Neural progenitor cell (in vitro differentiated cells): ENCODE results near the gene GLI2.

Experiments
- EZH2 ChIP-seq: fragments of 200-600 bp; sonication (generic); IDR thresholded peaks from 2 replicates; pipeline ENCODE4 v1.6.1; 2017; ENCODE audit warnings: antibody characterized with exemption, mild to moderate bottlenecking, moderate library complexity
- EZH2phosphoT487 ChIP-seq: fragments of 200-600 bp; sonication (generic); IDR thresholded peaks from 2 replicates; pipeline ENCODE4 v1.6.1; 2017; ENCODE audit warnings: antibody characterized with exemption
- TF ChIP-seq, protein P1 (sequence below): fragments of 200-600 bp; sonication (generic); IDR thresholded peaks from 2 replicates; pipeline ENCODE4 v1.5.1; 2017; ENCODE audit warnings: antibody characterized with exemption, mild to moderate bottlenecking

DNA sequence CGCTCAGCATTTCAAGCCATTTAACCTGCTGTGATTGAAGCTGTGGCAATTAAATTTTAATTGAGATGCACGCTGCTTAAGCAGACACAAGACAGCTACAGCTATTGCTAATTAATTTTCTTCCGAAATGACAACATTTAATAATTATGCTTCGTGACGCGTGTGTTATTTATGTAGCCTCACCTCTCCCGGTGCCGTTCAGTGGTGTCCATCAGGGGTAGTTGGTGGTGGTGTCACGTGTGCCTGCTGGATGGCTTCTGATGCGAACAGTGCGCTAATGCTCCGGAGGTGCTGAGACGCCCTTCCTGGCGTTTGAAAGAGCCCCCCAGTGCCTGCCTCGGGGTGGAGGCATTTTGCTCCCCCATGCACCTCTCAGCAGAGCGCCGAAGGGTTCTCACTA lies 39.5 kb downstream of the GLI2 start:
- TF ChIP-seq, protein P1, sequence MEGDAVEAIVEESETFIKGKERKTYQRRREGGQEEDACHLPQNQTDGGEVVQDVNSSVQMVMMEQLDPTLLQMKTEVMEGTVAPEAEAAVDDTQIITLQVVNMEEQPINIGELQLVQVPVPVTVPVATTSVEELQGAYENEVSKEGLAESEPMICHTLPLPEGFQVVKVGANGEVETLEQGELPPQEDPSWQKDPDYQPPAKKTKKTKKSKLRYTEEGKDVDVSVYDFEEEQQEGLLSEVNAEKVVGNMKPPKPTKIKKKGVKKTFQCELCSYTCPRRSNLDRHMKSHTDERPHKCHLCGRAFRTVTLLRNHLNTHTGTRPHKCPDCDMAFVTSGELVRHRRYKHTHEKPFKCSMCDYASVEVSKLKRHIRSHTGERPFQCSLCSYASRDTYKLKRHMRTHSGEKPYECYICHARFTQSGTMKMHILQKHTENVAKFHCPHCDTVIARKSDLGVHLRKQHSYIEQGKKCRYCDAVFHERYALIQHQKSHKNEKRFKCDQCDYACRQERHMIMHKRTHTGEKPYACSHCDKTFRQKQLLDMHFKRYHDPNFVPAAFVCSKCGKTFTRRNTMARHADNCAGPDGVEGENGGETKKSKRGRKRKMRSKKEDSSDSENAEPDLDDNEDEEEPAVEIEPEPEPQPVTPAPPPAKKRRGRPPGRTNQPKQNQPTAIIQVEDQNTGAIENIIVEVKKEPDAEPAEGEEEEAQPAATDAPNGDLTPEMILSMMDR, result no peak
- TF ChIP-seq EZH2, result no peak
- TF ChIP-seq EZH2phosphoT487, result no peak
